H1 (cell line): ENCODE results near the gene RPRD2. TPM values are rescaled to one million over a fixed set of nuclear protein-coding genes. Genes with fewer than 3 reads are reported as not detected.

ENCODE experiments used
- CTCF ChIA-PET: fragments of 300-600 bp; sonication (Branson Sonifier 250); formaldehyde crosslinking; loops from one replicate; lab custom pipeline; 2021; ENCODE audit not compliant: partially characterized antibody; lab: Charles Lee
- POLR2A ChIA-PET: fragments of 300-600 bp; sonication (Branson Sonifier 250); formaldehyde crosslinking; loops from one replicate; lab custom pipeline; 2021; ENCODE audit warnings: inconsistent platforms; ENCODE audit not compliant: partially characterized antibody; lab: Charles Lee
- DNase-seq, 2 experiments: peaks; one replicate each; pipeline versions ENCODE4 v3.0.0 to v3.0.0-alpha.2; 2010 to 2022; ENCODE audit warnings: low spot score in 2 of 2, low read depth in 1 of 2, mixed read lengths in 1 of 2
- FAIRE-seq: peaks from 2 replicates; lab custom pipeline; 2011; peaks lifted over from hg19 to GRCh38; lab: Jason Lieb, UNC
- H2AFZ ChIP-seq: 2 replicates; pipeline ENCODE4 v1.8.1; 2012; ENCODE audit warnings: low read length, inconsistent platforms
- H2AK5ac ChIP-seq: 2 replicates; pipeline ENCODE4 v1.6.1; 2013; ENCODE audit warnings: low read depth, low read length
- H2BK120ac ChIP-seq: replicated peaks from 2 replicates; pipeline ENCODE3; 2013; ENCODE audit warnings: low read depth, low read length, inconsistent platforms
- H2BK12ac ChIP-seq: 2 replicates; pipeline ENCODE4 v1.6.1; 2013; ENCODE audit warnings: low read depth, low read length
- H2BK15ac ChIP-seq: 2 replicates; pipeline ENCODE4 v1.6.1; 2013; ENCODE audit warnings: low read length
- H2BK20ac ChIP-seq: 2 replicates; pipeline ENCODE4 v1.6.1; 2013; ENCODE audit warnings: low read length
- H2BK5ac ChIP-seq: 2 replicates; pipeline ENCODE4 v1.6.1; 2013; ENCODE audit warnings: low read depth, low read length
- H3K14ac ChIP-seq: 2 replicates; pipeline ENCODE4 v1.6.1; 2013; ENCODE audit warnings: inconsistent platforms; ENCODE audit not compliant: insufficient read length
- H3K18ac ChIP-seq: 2 replicates; pipeline ENCODE4 v1.6.1; 2013; ENCODE audit warnings: low read length; ENCODE audit errors: extremely low read depth
- H3K23ac ChIP-seq: 2 replicates; pipeline ENCODE4 v1.6.1; 2013; ENCODE audit warnings: inconsistent platforms; ENCODE audit not compliant: insufficient read length
- H3K23me2 ChIP-seq: 2 replicates; pipeline ENCODE4 v1.6.1; 2013; ENCODE audit warnings: low read depth, low read length
- H3K27ac ChIP-seq: 2 replicates; pipeline ENCODE4 v1.6.1; 2011; ENCODE audit warnings: low read depth, low read length, inconsistent platforms
- H3K27me3 ChIP-seq, 4 experiments: replicated peaks in 1 of 4; 1 replicate in 1 of 4; 2 replicates in 3 of 4; pipeline versions ENCODE4 v1.6.1 to v1.8.1; 2011 to 2013; ENCODE audit warnings: low read length in 3 of 4, mild to moderate bottlenecking in 3 of 4, inconsistent platforms in 2 of 4, mixed read lengths in 2 of 4, moderate library complexity in 1 of 4; ENCODE audit not compliant: control insufficient read depth in 3 of 4, insufficient read depth in 3 of 4; ENCODE audit errors: extremely low read depth in 1 of 4
- H3K36me3 ChIP-seq, 4 experiments: 2 replicates each; pipeline versions ENCODE4 v1.6.1 to v1.8.1; 2011 to 2013; ENCODE audit warnings: mild to moderate bottlenecking in 4 of 4, low read length in 3 of 4, moderate library complexity in 2 of 4, control low read depth in 1 of 4, inconsistent platforms in 1 of 4; ENCODE audit not compliant: insufficient read depth in 4 of 4, control insufficient read depth in 2 of 4
- H3K4ac ChIP-seq: replicated peaks from 2 replicates; pipeline ENCODE3; 2013; ENCODE audit warnings: low read length, low read depth, mixed read lengths, inconsistent platforms; ENCODE audit not compliant: insufficient read length
- H3K4me1 ChIP-seq, 4 experiments: replicated peaks in 1 of 4; 1 replicate in 1 of 4; 2 replicates in 3 of 4; pipeline versions ENCODE4 v1.6.1 to v1.8.1; 2011 to 2013; ENCODE audit warnings: low read length in 3 of 4, inconsistent platforms in 2 of 4, mixed read lengths in 1 of 4; ENCODE audit not compliant: insufficient read depth in 4 of 4, control insufficient read depth in 3 of 4
- H3K4me2 ChIP-seq, 2 experiments: 2 replicates each; pipeline versions ENCODE4 v1.6.1 to v1.8.1; 2011 to 2013; ENCODE audit warnings: low read depth in 2 of 2, low read length in 2 of 2, control low read depth in 1 of 2, inconsistent platforms in 1 of 2, mild to moderate bottlenecking in 1 of 2; ENCODE audit not compliant: insufficient read depth in 1 of 2
- H3K4me3 ChIP-seq, 4 experiments: fragments of 200-600, 300-600 bp in 1 of 4; sonication (generic), shearing (Covaris generic), sonication (Bioruptor Twin) in 1 of 4; 2 replicates each; pipeline versions ENCODE4 v1.5.1 to v1.8.1; 2011 to 2016; ENCODE audit warnings: low read length in 4 of 4, low read depth in 3 of 4, control low read depth in 2 of 4, inconsistent platforms in 2 of 4, mild to moderate bottlenecking in 2 of 4, mixed read lengths in 1 of 4, moderate library complexity in 1 of 4; ENCODE audit not compliant: insufficient read depth in 2 of 4; ENCODE audit errors: extremely low read depth in 1 of 4
- H3K56ac ChIP-seq: replicated peaks from 2 replicates; pipeline ENCODE3; 2013; ENCODE audit warnings: low read depth, mild to moderate bottlenecking, mixed read lengths, low read length, inconsistent platforms; ENCODE audit not compliant: insufficient read length
- H3K79me1 ChIP-seq: 2 replicates; pipeline ENCODE4 v1.6.1; 2013; ENCODE audit warnings: low read depth, low read length, control low read depth
- H3K79me2 ChIP-seq, 2 experiments: 2 replicates each; pipeline versions ENCODE4 v1.6.1 to v1.8.1; 2012 to 2013; ENCODE audit warnings: low read length in 2 of 2, mild to moderate bottlenecking in 2 of 2, inconsistent platforms in 1 of 2; ENCODE audit not compliant: insufficient read depth in 2 of 2, control insufficient read depth in 1 of 2
- H3K9ac ChIP-seq, 4 experiments: replicated peaks in 1 of 4; 1 replicate in 1 of 4; 2 replicates in 3 of 4; pipeline versions ENCODE4 v1.6.1 to v1.8.1; 2011 to 2013; ENCODE audit warnings: low read depth in 3 of 4, low read length in 3 of 4, control low read depth in 2 of 4, mild to moderate bottlenecking in 2 of 4, moderate library complexity in 2 of 4, inconsistent platforms in 1 of 4; ENCODE audit errors: extremely low read depth in 1 of 4
- H3K9me3 ChIP-seq, 2 experiments: 2 replicates each; pipeline versions ENCODE4 v1.6.1 to v1.8.1; 2012 to 2013; ENCODE audit warnings: mild to moderate bottlenecking in 2 of 2, moderate library complexity in 2 of 2, control low read depth in 1 of 2, inconsistent platforms in 1 of 2, low read depth in 1 of 2, low read length in 1 of 2, mixed read lengths in 1 of 2; ENCODE audit not compliant: insufficient read depth in 2 of 2
- H4K20me1 ChIP-seq, 2 experiments: replicated peaks in 1 of 2; 2 replicates each; pipeline versions ENCODE3 to v1.8.1; 2011 to 2013; ENCODE audit warnings: inconsistent platforms in 2 of 2, low read length in 2 of 2, mild to moderate bottlenecking in 1 of 2; ENCODE audit not compliant: insufficient read depth in 2 of 2, control insufficient read depth in 1 of 2
- H4K5ac ChIP-seq: 2 replicates; pipeline ENCODE4 v1.6.1; 2013; ENCODE audit warnings: low read length, low read depth, mixed read lengths, inconsistent platforms; ENCODE audit not compliant: insufficient read length
- H4K8ac ChIP-seq: 2 replicates; pipeline ENCODE4 v1.8.0; 2013; ENCODE audit warnings: mild to moderate bottlenecking, moderate library complexity, low read length, inconsistent platforms; ENCODE audit not compliant: insufficient read depth; ENCODE audit errors: extremely low read depth
- H4K91ac ChIP-seq: replicated peaks from 2 replicates; pipeline ENCODE3; 2013; ENCODE audit warnings: low read length, mixed read lengths, inconsistent platforms; ENCODE audit not compliant: insufficient read length
- CBX8 ChIP-seq: fragments of 300-800, 300-1000 bp; sonication (generic); IDR thresholded peaks from 2 replicates; pipeline ENCODE4 v1.7.1; 2016; ENCODE audit warnings: low read depth, low read length, borderline replicate concordance
- EP300 ChIP-seq, 2 experiments: IDR thresholded peaks; 1 replicate in 1 of 2; 2 replicates in 1 of 2; pipeline ENCODE4 v1.6.1; 2011 to 2012; ENCODE audit warnings: low read depth in 2 of 2, low read length in 2 of 2, mild to moderate bottlenecking in 2 of 2, borderline replicate concordance in 1 of 2, inconsistent platforms in 1 of 2, moderate library complexity in 1 of 2
- EZH2 ChIP-seq: fragments of 200-600 bp; sonication (generic); IDR thresholded peaks from 2 replicates; pipeline ENCODE4 v1.7.1; 2012; ENCODE audit warnings: low read depth, mild to moderate bottlenecking, moderate library complexity, low read length, inconsistent platforms; ENCODE audit not compliant: severe bottlenecking
- GTF2F1 ChIP-seq: IDR thresholded peaks from 2 replicates; pipeline ENCODE4 v1.6.1; 2012; ENCODE audit warnings: low read depth, low read length, improper control_type of control experiment, borderline replicate concordance
- JUND ChIP-seq: IDR thresholded peaks from 2 replicates; pipeline ENCODE4 v1.6.1; 2011; ENCODE audit warnings: mild to moderate bottlenecking, improper control_type of control experiment, low read length
- POLR2A ChIP-seq, 2 experiments: IDR thresholded peaks; 1 replicate in 1 of 2; 2 replicates in 1 of 2; pipeline ENCODE4 v1.6.1; 2011; ENCODE audit warnings: low read depth in 2 of 2, low read length in 2 of 2, mild to moderate bottlenecking in 2 of 2; ENCODE audit errors: control extremely low read depth in 1 of 2
- POU5F1 ChIP-seq: IDR thresholded peaks from 2 replicates; pipeline ENCODE4 v1.6.1; 2011; ENCODE audit warnings: low read depth, mild to moderate bottlenecking, low read length, moderate library complexity
- RNF2 ChIP-seq: fragments of 200-900, 300-1000 bp; sonication (generic); IDR thresholded peaks from 2 replicates; pipeline ENCODE4 v1.7.1; 2016; ENCODE audit warnings: borderline replicate concordance, low read depth, mild to moderate bottlenecking, antibody characterized with exemption, low read length; ENCODE audit not compliant: poor library complexity, severe bottlenecking; ENCODE audit errors: missing control alignments
- SUZ12 ChIP-seq: fragments of 200-600 bp; sonication (generic); IDR thresholded peaks from 2 replicates; pipeline ENCODE4 v1.6.1; 2012; ENCODE audit warnings: mild to moderate bottlenecking, inconsistent platforms, low read length, moderate library complexity, mixed read lengths
- WGBS, 2 experiments: shearing (Covaris generic) in 1 of 2; methylation state at CpG; one replicate each; pipeline versions ENCODE4 v1.1.6 to v1.1.7; 2013 to 2015; ENCODE audit warnings: low lambda C conversion rate in 2 of 2, mixed read lengths in 2 of 2, inconsistent platforms in 1 of 2, low coverage in 1 of 2, missing lambda C conversion rate in 1 of 2; ENCODE audit not compliant: insufficient replicate concordance in 2 of 2, insufficient coverage in 1 of 2, insufficient read length in 1 of 2; ENCODE audit errors: extremely low coverage in 1 of 2, missing lambda C conversion rate in 1 of 2; 5-methylcytosine and 5-hydroxymethylcytosine counted together
- polyA plus RNA-seq, 7 experiments: library from polyadenylated mRNA; depleted of rRNA in 3 of 7; stranded (reverse) in 5 of 7; unstranded in 2 of 7; fragments of >200 nt in 5 of 7; fragments of 200-250 nt in 2 of 7; gene quantifications; 1 replicate in 5 of 7; 2 replicates in 1 of 7; 4 replicates in 1 of 7; pipeline versions ENCODE4 v1.2.1 to v1.2.3, GENCODE V29; 2011 to 2013; ENCODE audit warnings: missing spikeins in 2 of 7, mixed read lengths in 2 of 7
- total RNA-seq: library from RNA; stranded (reverse); fragmentation: NEBNext Ultra II Directional; extraction: Animal tissue kit (Norgen Biotek cat#: 25700); gene quantifications from 2 replicates; pipeline ENCODE4 v1.2.1, GENCODE V29; 2021

The RPRD2 gene
- total and polyA plus RNA-seq, 2 of the 8 experiments (the other 6 are each of a cell fraction or from before 2014, with no cell fraction given): 14.4 to 32.4 TPM

GRCh38 chr1:150320667-150320978 lies 43.3 kb upstream of the RPRD2 start:
- Histone ChIP-seq H2BK15ac (no peak overlapping the region), H3K27me3 (no peaks in the 10 kb centered on the region; a peak in 1 of 7 replicates), H3K79me1 (peaks cover 6% of the 10 kb centered on the region; the same call in 1 of the 2 replicates), H4K91ac (no peak overlapping the region), H4K20me1 (peaks cover 0 to under 1% of the 10 kb centered on the region in 2 experiments), H3K4ac (no peak overlapping the region), H3K4me1 (peaks cover 0 to 6% (median 1%) of the 10 kb centered on the region in 4 experiments; a peak in 3 of 7 replicates), H3K18ac (no peak overlapping the region), H3K9ac (no peak overlapping the region), H2BK12ac (no peak overlapping the region), H3K4me3 (peak overlapping the region in 2 of 4 experiments; percentile 77 to 100; a peak in 3 of 8 replicates), H3K56ac (no peak overlapping the region), H3K4me2 (peak overlapping the region; percentile 30 to 92; a peak in 2 of 4 replicates), H3K23ac (no peak overlapping the region), H3K14ac (no peak overlapping the region), H2BK120ac (no peak overlapping the region), H3K79me2 (peaks cover 12 to 28% of the 10 kb centered on the region in 2 experiments), H2AFZ (no peak overlapping the region), H3K23me2 (peaks cover 8% of the 10 kb centered on the region; the same call in 1 of the 2 replicates), H3K36me3 (peaks cover 9 to 15% (median 9%) of the 10 kb centered on the region in 4 experiments), H3K27ac (no peak overlapping the region), H3K9me3 (no peaks in the 10 kb centered on the region; a peak in 1 of 4 replicates), H2BK20ac (no peak overlapping the region), H4K8ac (no peak overlapping the region), H4K5ac (no peak overlapping the region), H2AK5ac (no peak overlapping the region), H2BK5ac (no peak overlapping the region)
- POLR2A ChIA-PET: interaction anchor here (1.0 to 1.9 kb wide), 6 partner anchors 9 to 92 kb away, joined by 4 to 8 read pairs (median 6); partner anchors contain the start of gene RPRD2
- no peak for FAIRE-seq
- CTCF ChIA-PET: no interaction called here
- TF ChIP-seq RNF2 (no peak), EZH2 (no peak), CBX8 (no peak), EP300 (IDR thresholded peaks at IDR 0.05; ENCODE audit: borderline replicate concordance in 1 of 2, low read depth in 2 of 2, low read length in 2 of 2) (no peak), SUZ12 (no peak), JUND (no peak), POLR2A (IDR thresholded peaks at IDR 0.05; ENCODE audit: control extremely low read depth in 1 of 2, low read depth in 2 of 2, low read length in 2 of 2) (no peak), POU5F1 (no peak), GTF2F1 (no peak)
- 97% methylated on average over 8 of the region's 8 CpGs; no CpG with 5 or more reads in 1 of the 2 experiments for WGBS, 2 experiments
- no peak for DNase-seq
